ENCODE results near the gene DLL4.

DNA sequence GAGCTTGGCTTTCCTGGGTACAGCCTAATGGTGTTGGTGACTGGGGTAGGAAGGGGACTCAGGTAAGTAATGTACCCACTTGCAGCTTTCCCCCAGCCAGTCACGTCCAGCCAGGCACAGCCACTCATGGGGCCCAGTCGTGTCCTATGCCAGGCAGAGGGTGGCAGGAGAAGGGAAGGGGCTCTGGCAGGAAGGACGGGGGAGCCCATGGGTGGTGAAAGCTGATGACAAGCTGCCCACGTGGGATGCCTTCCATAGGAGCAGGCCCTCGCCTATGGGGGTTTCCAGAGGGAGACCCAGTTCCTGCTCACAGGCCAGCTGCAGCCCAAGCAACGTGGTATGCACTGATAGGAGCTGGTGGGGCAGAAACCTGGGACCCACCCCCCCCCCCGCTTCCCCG lies 34.9 kb downstream of the DLL4 start:
- no peak for TF ChIP-seq TCF7L2 (IDR thresholded peaks at IDR 0.05; ENCODE audit: borderline replicate concordance, extremely low read depth, insufficient read depth, insufficient read length)
- TF ChIP-seq, protein P1, sequence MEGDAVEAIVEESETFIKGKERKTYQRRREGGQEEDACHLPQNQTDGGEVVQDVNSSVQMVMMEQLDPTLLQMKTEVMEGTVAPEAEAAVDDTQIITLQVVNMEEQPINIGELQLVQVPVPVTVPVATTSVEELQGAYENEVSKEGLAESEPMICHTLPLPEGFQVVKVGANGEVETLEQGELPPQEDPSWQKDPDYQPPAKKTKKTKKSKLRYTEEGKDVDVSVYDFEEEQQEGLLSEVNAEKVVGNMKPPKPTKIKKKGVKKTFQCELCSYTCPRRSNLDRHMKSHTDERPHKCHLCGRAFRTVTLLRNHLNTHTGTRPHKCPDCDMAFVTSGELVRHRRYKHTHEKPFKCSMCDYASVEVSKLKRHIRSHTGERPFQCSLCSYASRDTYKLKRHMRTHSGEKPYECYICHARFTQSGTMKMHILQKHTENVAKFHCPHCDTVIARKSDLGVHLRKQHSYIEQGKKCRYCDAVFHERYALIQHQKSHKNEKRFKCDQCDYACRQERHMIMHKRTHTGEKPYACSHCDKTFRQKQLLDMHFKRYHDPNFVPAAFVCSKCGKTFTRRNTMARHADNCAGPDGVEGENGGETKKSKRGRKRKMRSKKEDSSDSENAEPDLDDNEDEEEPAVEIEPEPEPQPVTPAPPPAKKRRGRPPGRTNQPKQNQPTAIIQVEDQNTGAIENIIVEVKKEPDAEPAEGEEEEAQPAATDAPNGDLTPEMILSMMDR (IDR thresholded peaks at IDR 0.05 in 2 of 3, conservative IDR thresholded peaks at IDR 0.05 in 1 of 3; ENCODE audit: borderline replicate concordance in 1 of 3, insufficient read depth in 1 of 3, low read depth in 2 of 3, low read length in 2 of 3) = no peak

All from HCT116 (cell line).